Measurements from ENCODE around the gene METTL24. TPM values are rescaled to one million over a fixed set of nuclear protein-coding genes. Genes with fewer than 3 reads are reported as not detected.

Gene METTL24
- total RNA-seq, 4 donors from 2014 or later, result 2.6 to 12.6 (median 4.0) TPM

DNA sequence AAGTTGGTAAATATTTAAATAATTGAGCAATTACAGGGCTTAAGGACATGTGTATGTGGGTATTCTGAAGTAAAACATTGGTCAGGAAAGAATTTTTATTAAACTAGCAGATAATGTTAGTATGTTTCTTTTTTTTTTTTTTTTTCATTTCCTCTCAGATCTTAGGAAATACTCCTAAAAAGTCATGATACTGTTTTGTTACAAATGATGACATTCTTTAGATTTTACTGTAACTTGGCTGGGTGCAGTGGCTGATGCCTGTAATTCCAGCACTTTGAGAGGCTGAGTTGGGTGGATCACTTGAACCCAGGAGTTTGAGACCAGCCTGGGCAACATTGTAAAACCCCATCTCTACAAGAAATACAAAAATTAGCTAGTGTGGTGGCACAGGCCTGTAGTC lies 136.4 kb downstream of the METTL24 start:
- Histone ChIP-seq H3K27ac (no peak overlapping the region), H3K27me3 (no peaks in the 10 kb centered on the region), H3K9me3 (no peaks in the 10 kb centered on the region), H3K36me3 (peaks cover 11 to 15% of the 10 kb centered on the region in 2 donors), H3K4me1 (no peaks in the 10 kb centered on the region), H3K4me3 (replicated peaks in 1 of 3) (no peak overlapping the region)
- TF ChIP-seq, protein P1, sequence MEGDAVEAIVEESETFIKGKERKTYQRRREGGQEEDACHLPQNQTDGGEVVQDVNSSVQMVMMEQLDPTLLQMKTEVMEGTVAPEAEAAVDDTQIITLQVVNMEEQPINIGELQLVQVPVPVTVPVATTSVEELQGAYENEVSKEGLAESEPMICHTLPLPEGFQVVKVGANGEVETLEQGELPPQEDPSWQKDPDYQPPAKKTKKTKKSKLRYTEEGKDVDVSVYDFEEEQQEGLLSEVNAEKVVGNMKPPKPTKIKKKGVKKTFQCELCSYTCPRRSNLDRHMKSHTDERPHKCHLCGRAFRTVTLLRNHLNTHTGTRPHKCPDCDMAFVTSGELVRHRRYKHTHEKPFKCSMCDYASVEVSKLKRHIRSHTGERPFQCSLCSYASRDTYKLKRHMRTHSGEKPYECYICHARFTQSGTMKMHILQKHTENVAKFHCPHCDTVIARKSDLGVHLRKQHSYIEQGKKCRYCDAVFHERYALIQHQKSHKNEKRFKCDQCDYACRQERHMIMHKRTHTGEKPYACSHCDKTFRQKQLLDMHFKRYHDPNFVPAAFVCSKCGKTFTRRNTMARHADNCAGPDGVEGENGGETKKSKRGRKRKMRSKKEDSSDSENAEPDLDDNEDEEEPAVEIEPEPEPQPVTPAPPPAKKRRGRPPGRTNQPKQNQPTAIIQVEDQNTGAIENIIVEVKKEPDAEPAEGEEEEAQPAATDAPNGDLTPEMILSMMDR (IDR thresholded peaks at IDR 0.05), result no peak
- no peak for TF ChIP-seq POLR2A (IDR thresholded peaks at IDR 0.05)
- intact Hi-C loops (cut with DNase I), result no loop called here
- DNase-seq, result no peak

DNA sequence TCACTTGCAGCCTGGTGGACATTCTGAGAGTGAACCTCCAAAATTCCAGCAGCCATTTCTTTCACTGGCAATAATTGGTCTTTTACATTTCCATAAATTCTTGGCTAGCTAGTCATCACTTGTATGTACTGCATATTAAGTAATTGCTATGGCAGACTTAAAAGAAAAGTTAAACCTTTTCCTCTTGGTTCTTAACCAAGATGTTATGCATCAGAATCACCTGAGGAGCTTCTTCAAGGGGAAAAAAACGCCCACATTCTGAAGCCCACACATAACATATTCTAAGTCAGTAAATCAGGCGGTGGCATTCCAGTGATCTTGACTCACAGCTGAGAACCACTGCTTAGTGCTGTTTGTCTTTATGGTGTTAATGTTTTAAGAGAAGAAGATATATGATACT lies 140.9 kb downstream of the METTL24 start:
- Histone ChIP-seq H3K27me3 (no peaks in the 10 kb centered on the region), H3K4me3 (replicated peaks in 1 of 3) (no peak overlapping the region), H3K36me3 (peaks cover 21 to 43% of the 10 kb centered on the region in 2 donors), H3K9me3 (no peaks in the 10 kb centered on the region), H3K4me1 (no peaks in the 10 kb centered on the region), H3K27ac (no peak overlapping the region)
- 89 to 95% methylated on average over 2 of the region's 2 CpGs for WGBS, 2 donors
- intact Hi-C loops (cut with DNase I), result no loop called here
- TF ChIP-seq, protein P1 (IDR thresholded peaks at IDR 0.05), result no peak
- DNase-seq, result no peak

GRCh38 chr6:110216140-110216539 lies 142.0 kb downstream of the METTL24 start:
- intact Hi-C loops (cut with DNase I), result no loop called here
- no peaks in the 10 kb centered on the region for H3K9me3 ChIP-seq
- no peak for DNase-seq
- peaks cover 22 to 48% of the 10 kb centered on the region in 2 donors for H3K36me3 ChIP-seq
- no peak overlapping the region for H3K27ac ChIP-seq
- TF ChIP-seq, protein P1 (IDR thresholded peaks at IDR 0.05), result no peak
- TF ChIP-seq POLR2A (IDR thresholded peaks at IDR 0.05), result no peak
- WGBS, 2 donors, result 89 to 93% methylated on average over 5 of the region's 5 CpGs
- H3K4me1 ChIP-seq, result no peaks in the 10 kb centered on the region
- H3K27me3 ChIP-seq, result no peaks in the 10 kb centered on the region
- H3K4me3 ChIP-seq (replicated peaks in 1 of 3), result no peak overlapping the region

- Histone ChIP-seq H3K27me3 (no peaks in the 10 kb centered on the region), H3K4me1 (no peaks in the 10 kb centered on the region), H3K4me3 (replicated peaks in 1 of 3) (no peak overlapping the region), H3K27ac (no peak overlapping the region), H3K9me3 (no peaks in the 10 kb centered on the region), H3K36me3 (peaks cover 15 to 48% of the 10 kb centered on the region in 2 donors)
- WGBS, 2 donors, result 63 to 70% methylated on average over 1 of the region's 1 CpG
- intact Hi-C loops (cut with DNase I), result no loop called here
- TF ChIP-seq, protein P1 (IDR thresholded peaks at IDR 0.05), result no peak
- TF ChIP-seq POLR2A (IDR thresholded peaks at IDR 0.05), result no peak
- DNase-seq, result no peak
These were observed 143.8 kb downstream of the METTL24 start for GRCh38 chr6:110214338-110214737.

DNA sequence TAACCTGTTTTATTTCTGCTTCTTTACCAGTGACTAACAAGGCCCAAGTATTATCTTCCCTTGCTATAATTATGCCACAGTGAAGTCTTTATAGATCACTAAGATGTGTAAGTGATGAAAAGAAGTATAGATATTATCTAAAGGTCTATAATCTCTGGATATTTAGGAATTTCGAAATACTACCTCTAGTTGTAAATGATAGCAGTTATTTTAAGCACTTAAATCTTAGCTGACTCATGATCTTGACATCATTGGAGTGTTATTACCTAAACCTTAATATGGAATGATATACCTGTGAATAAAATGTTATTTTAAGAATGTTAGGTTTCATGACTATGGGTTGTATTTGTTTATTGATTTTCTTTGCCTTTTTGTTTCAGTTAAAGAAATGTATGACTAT lies 146.4 kb downstream of the METTL24 start:
- Histone ChIP-seq H3K36me3 (peaks cover 13 to 38% of the 10 kb centered on the region in 2 donors), H3K4me1 (no peaks in the 10 kb centered on the region), H3K27ac (no peak overlapping the region), H3K27me3 (no peaks in the 10 kb centered on the region), H3K9me3 (no peaks in the 10 kb centered on the region), H3K4me3 (replicated peaks in 1 of 3) (no peak overlapping the region)
- intact Hi-C loops (cut with DNase I), result no loop called here
- no peak for TF ChIP-seq POLR2A (IDR thresholded peaks at IDR 0.05)
- TF ChIP-seq, protein P1 (IDR thresholded peaks at IDR 0.05), result no peak
- WGBS, 2 donors, result 97 to 98% methylated on average over 1 of the region's 1 CpG
- DNase-seq, result no peak
